Adrenal gland (tissue), 5 donors: ENCODE data around the gene CAPS2.

Experiments
- POLR2A ChIP-seq, 2 donors: fragments of 450-650 bp; IDR thresholded peaks; one replicate each; pipeline ENCODE4 v1.6.1; 2017; ENCODE audit warnings: antibody characterized with exemption in 2 of 2, mild to moderate bottlenecking in 2 of 2, moderate library complexity in 1 of 2
- TF ChIP-seq, protein P1 (sequence below), 6 experiments: fragments of 450-650 bp in 4 of 6; fragments of 200-600 bp in 2 of 6; sonication (generic) in 1 of 6; IDR thresholded peaks; 1 replicate in 5 of 6; 2 replicates in 1 of 6; pipeline versions ENCODE4 v1.5.1 to v1.8.0; 2016 to 2021; ENCODE audit warnings: antibody characterized with exemption in 6 of 6, mild to moderate bottlenecking in 2 of 6, moderate library complexity in 1 of 6
- donor health status: DM: no; HTN: no; CAD: no.

DNA sequence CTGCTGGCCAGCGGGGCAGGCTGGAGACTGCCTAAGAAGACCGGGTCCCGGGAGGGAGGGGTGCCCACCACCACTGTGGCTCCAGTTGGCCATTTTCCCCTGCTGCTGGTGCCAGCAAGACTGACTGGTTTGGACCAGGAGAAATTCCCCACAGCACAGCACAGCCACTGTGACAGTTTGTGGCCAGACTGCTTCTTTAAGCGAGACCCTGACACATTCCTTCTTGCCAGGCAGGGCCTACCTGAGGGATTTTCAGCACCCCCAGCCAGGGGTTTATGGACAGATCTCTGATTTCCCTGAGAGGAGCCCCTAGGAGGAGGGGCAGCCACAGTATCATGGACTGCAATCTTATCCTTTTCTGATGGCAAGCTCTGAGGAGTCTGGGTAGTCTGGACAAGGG is 19.8 kb upstream of the CAPS2 start:
- TF ChIP-seq, protein P1, sequence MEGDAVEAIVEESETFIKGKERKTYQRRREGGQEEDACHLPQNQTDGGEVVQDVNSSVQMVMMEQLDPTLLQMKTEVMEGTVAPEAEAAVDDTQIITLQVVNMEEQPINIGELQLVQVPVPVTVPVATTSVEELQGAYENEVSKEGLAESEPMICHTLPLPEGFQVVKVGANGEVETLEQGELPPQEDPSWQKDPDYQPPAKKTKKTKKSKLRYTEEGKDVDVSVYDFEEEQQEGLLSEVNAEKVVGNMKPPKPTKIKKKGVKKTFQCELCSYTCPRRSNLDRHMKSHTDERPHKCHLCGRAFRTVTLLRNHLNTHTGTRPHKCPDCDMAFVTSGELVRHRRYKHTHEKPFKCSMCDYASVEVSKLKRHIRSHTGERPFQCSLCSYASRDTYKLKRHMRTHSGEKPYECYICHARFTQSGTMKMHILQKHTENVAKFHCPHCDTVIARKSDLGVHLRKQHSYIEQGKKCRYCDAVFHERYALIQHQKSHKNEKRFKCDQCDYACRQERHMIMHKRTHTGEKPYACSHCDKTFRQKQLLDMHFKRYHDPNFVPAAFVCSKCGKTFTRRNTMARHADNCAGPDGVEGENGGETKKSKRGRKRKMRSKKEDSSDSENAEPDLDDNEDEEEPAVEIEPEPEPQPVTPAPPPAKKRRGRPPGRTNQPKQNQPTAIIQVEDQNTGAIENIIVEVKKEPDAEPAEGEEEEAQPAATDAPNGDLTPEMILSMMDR (IDR thresholded peaks at IDR 0.05), result no peak
- no peak for TF ChIP-seq POLR2A (IDR thresholded peaks at IDR 0.05)
